ENCODE measurements around the gene ZBTB39. TPM values are rescaled to one million over a fixed set of nuclear protein-coding genes. Genes with fewer than 3 reads are reported as not detected.

Gene ZBTB39
- total and polyA plus RNA-seq, 4 donors = 1.8 to 9.9 (median 3.0) TPM

GRCh38 chr12:56988207-56988739 is 18.1 kb downstream of the ZBTB39 start:
- Histone ChIP-seq H3K27ac (ENCODE audit: low read depth in 1 of 2, low read length in 2 of 2) (peak overlapping the region in 1 of 2 donors; percentile 17), H3K9ac (ENCODE audit: low read depth in 1 of 2, low read length in 2 of 2) (no peak overlapping the region), H3K27me3 (ENCODE audit: control insufficient read depth in 4 of 4, insufficient read depth in 4 of 4, low read length in 3 of 4) (no peaks in the 10 kb centered on the region), H3K4me1 (ENCODE audit: control insufficient read depth in 4 of 4, insufficient read depth in 4 of 4, low read length in 3 of 4) (peaks cover 4 to 41% (median 28%) of the 10 kb centered on the region in 4 donors), H3K4me3 (ENCODE audit: low read depth in 1 of 3, low read length in 3 of 3) (no peak overlapping the region), H3K36me3 (ENCODE audit: control insufficient read depth in 4 of 4, insufficient read depth in 3 of 4, low read depth in 1 of 4, low read length in 3 of 4) (no peaks in the 10 kb centered on the region), H3K9me3 (ENCODE audit: control insufficient read depth in 4 of 4, low read length in 3 of 4) (no peaks in the 10 kb centered on the region)
- DNase-seq (ENCODE audit: low spot score) = peak; percentile 38
- TF ChIP-seq EGR1 (IDR thresholded peaks at IDR 0.05; ENCODE audit: low read depth in 2 of 2) (peak in 1 of 2 donors; percentile 20), NR2F2 (IDR thresholded peaks at IDR 0.05) (peak; percentile 54), ZBTB33 (IDR thresholded peaks at IDR 0.05) (no peak), MAX (IDR thresholded peaks at IDR 0.05) (peak; percentile 31)
- WGBS = 60% methylated on average over 5 of the region's 5 CpGs

GRCh38 chr12:56987551-56988053 is 18.7 kb downstream of the ZBTB39 start:
- TF ChIP-seq RAD21 (IDR thresholded peaks at IDR 0.05) (peak; percentile 98 to 99), EGR1 (IDR thresholded peaks at IDR 0.05; ENCODE audit: low read depth in 2 of 2) (no peak), NR2F2 (IDR thresholded peaks at IDR 0.05) (no peak), REST (IDR thresholded peaks at IDR 0.05) (no peak), HNF4G (IDR thresholded peaks at IDR 0.05) (no peak), GABPA (IDR thresholded peaks at IDR 0.05 in 1 of 2, conservative IDR thresholded peaks at IDR 0.05 in 1 of 2) (peak; percentile 1 to 37), TAF1 (conservative IDR thresholded peaks at IDR 0.05) (no peak), SP1 (IDR thresholded peaks at IDR 0.05) (no peak), RXRA (IDR thresholded peaks at IDR 0.05) (peak; percentile 25 to 52), ATF3 (IDR thresholded peaks at IDR 0.05) (no peak), YY1 (IDR thresholded peaks at IDR 0.05) (peak; percentile 23), JUND (IDR thresholded peaks at IDR 0.05) (no peak), FOXA2 (IDR thresholded peaks at IDR 0.05) (no peak), MAX (IDR thresholded peaks at IDR 0.05) (no peak), CTCF (IDR thresholded peaks at IDR 0.05; ENCODE audit: low read depth, low read length, missing input control) (peak; percentile 97), FOXA1 (IDR thresholded peaks at IDR 0.05) (no peak), ZBTB33 (IDR thresholded peaks at IDR 0.05) (no peak), HNF4A (conservative IDR thresholded peaks at IDR 0.05) (no peak)
- 22% methylated on average over 11 of the region's 11 CpGs for WGBS
- Histone ChIP-seq H3K27ac (ENCODE audit: low read depth in 1 of 2, low read length in 2 of 2) (peak overlapping the region in 1 of 2 donors; percentile 17), H3K27me3 (ENCODE audit: control insufficient read depth in 4 of 4, insufficient read depth in 4 of 4, low read length in 3 of 4) (no peaks in the 10 kb centered on the region), H3K9me3 (ENCODE audit: control insufficient read depth in 4 of 4, low read length in 3 of 4) (no peaks in the 10 kb centered on the region), H3K4me3 (ENCODE audit: low read depth in 1 of 3, low read length in 3 of 3) (no peak overlapping the region), H3K4me1 (ENCODE audit: control insufficient read depth in 4 of 4, insufficient read depth in 4 of 4, low read length in 3 of 4) (peaks cover 4 to 37% (median 26%) of the 10 kb centered on the region in 4 donors), H3K9ac (ENCODE audit: low read depth in 1 of 2, low read length in 2 of 2) (no peak overlapping the region), H3K36me3 (ENCODE audit: control insufficient read depth in 4 of 4, insufficient read depth in 3 of 4, low read depth in 1 of 4, low read length in 3 of 4) (no peaks in the 10 kb centered on the region)
- peak; percentile 86 for DNase-seq (ENCODE audit: low spot score)
